WTC11 (cell line): ENCODE results near the gene SAMD1. TPM values are rescaled to one million over a fixed set of nuclear protein-coding genes. Genes with fewer than 3 reads are reported as not detected.

Source experiments
- ATAC-seq: fragments of 200-7000 bp; cut with Tn5 transposase; 2 replicates; pipeline ENCODE4 v1.10.0; 2021; ENCODE audit warnings: mild to moderate bottlenecking, moderate library complexity
- CTCF ChIA-PET: fragments of 300-600 bp; sonication (Branson Sonifier 250); formaldehyde crosslinking; loops from one replicate; lab custom pipeline; 2021; ENCODE audit warnings: antibody characterized with exemption; lab: Charles Lee
- POLR2A ChIA-PET: fragments of 350-600 bp; sonication (Branson Sonifier 250); formaldehyde crosslinking; loops from one replicate; lab custom pipeline; 2021; ENCODE audit warnings: antibody characterized with exemption; lab: Charles Lee
- DNase-seq: peaks from one replicate; pipeline ENCODE4 v3.0.0; 2021; ENCODE audit warnings: low spot score
- H3K27ac Mint-ChIP-seq: 2 replicates; pipeline ENCODE4 v1.8.0; 2021; ENCODE audit warnings: mixed read lengths
- H3K27me3 Mint-ChIP-seq: 2 replicates; pipeline ENCODE4 v1.8.0; 2021; ENCODE audit warnings: low read depth, mild to moderate bottlenecking, moderate library complexity, mixed read lengths
- H3K36me3 Mint-ChIP-seq: 2 replicates; pipeline ENCODE4 v1.8.0; 2021; ENCODE audit warnings: mixed read lengths
- H3K4me1 Mint-ChIP-seq: 2 replicates; pipeline ENCODE4 v1.8.0; 2022; ENCODE audit warnings: mixed read lengths
- H3K4me3 Mint-ChIP-seq: 2 replicates; pipeline ENCODE4 v1.8.0; 2021; ENCODE audit warnings: mild to moderate bottlenecking, moderate library complexity, mixed read lengths
- H3K9me3 Mint-ChIP-seq: 2 replicates; pipeline ENCODE4 v1.8.0; 2021; ENCODE audit warnings: mixed read lengths
- ERG ChIP-seq: fragments of 250-450 bp; sonication (Bioruptor Pico); IDR thresholded peaks from 2 replicates; pipeline ENCODE4 v1.8.0; 2021; ENCODE audit warnings: mild to moderate bottlenecking
- FOXJ3 ChIP-seq: sonication (generic); formaldehyde crosslinking; IDR thresholded peaks from 2 replicates; pipeline ENCODE4 v1.9.0; 2021; ENCODE audit warnings: missing genetic modification reagents, mild to moderate bottlenecking, borderline replicate concordance
- FOXP4 ChIP-seq: sonication (generic); formaldehyde crosslinking; IDR thresholded peaks from 2 replicates; pipeline ENCODE4 v1.8.0; 2022; ENCODE audit warnings: mild to moderate bottlenecking, missing genetic modification reagents
- IRF1 ChIP-seq: sonication (generic); formaldehyde crosslinking; IDR thresholded peaks from 2 replicates; pipeline ENCODE4 v1.8.0; 2023; ENCODE audit warnings: missing genetic modification reagents
- NFYB ChIP-seq: sonication (generic); formaldehyde crosslinking; conservative IDR thresholded peaks from 2 replicates; pipeline ENCODE4 v1.8.0; 2022; ENCODE audit warnings: low read depth, missing genetic modification reagents
- NR2C2 ChIP-seq: sonication (generic); formaldehyde crosslinking; IDR thresholded peaks from 2 replicates; pipeline ENCODE4 v1.8.0; 2022; ENCODE audit warnings: mild to moderate bottlenecking, missing genetic modification reagents
- SP1 ChIP-seq: sonication (generic); formaldehyde crosslinking; conservative IDR thresholded peaks from 2 replicates; pipeline ENCODE4 v1.8.1; 2022; ENCODE audit warnings: missing genetic modification reagents
- ZNF263 ChIP-seq: sonication (generic); formaldehyde crosslinking; IDR thresholded peaks from 2 replicates; pipeline ENCODE4 v1.8.1; 2022; ENCODE audit warnings: low read depth, mild to moderate bottlenecking, moderate library complexity, missing genetic modification reagents
- ZNF423 ChIP-seq: fragments of 250-450 bp; sonication (Bioruptor Pico); IDR thresholded peaks from 2 replicates; pipeline ENCODE4 v2.1.2; 2022; ENCODE audit warnings: mild to moderate bottlenecking, moderate library complexity
- ZSCAN18 ChIP-seq: fragments of 250-450 bp; sonication (Bioruptor Pico); IDR thresholded peaks from 2 replicates; pipeline ENCODE4 v2.1.2; 2022; ENCODE audit warnings: mild to moderate bottlenecking, moderate library complexity
- total RNA-seq: library from RNA; stranded (reverse); gene quantifications from 3 replicates; pipeline ENCODE4 v1.2.3, GENCODE V29; 2021
- TF ChIP-seq, protein P1 (sequence below): fragments of 250-450 bp; sonication (Bioruptor Pico); conservative IDR thresholded peaks from 2 replicates; pipeline ENCODE4 v1.9.0; 2021; ENCODE audit warnings: mild to moderate bottlenecking
- TF ChIP-seq, protein P2 (sequence below): sonication (generic); formaldehyde crosslinking; IDR thresholded peaks from 2 replicates; pipeline ENCODE4 v1.8.1; 2022; ENCODE audit warnings: mild to moderate bottlenecking, moderate library complexity, missing genetic modification reagents
- TF ChIP-seq, protein P3 (sequence below): sonication (generic); formaldehyde crosslinking; IDR thresholded peaks from 2 replicates; pipeline ENCODE4 v1.8.0; 2023; ENCODE audit warnings: mild to moderate bottlenecking, missing genetic modification reagents

SAMD1 gene
- total RNA-seq, 1 experiment from 2014 or later = 116 TPM

- TF ChIP-seq, protein P1, sequence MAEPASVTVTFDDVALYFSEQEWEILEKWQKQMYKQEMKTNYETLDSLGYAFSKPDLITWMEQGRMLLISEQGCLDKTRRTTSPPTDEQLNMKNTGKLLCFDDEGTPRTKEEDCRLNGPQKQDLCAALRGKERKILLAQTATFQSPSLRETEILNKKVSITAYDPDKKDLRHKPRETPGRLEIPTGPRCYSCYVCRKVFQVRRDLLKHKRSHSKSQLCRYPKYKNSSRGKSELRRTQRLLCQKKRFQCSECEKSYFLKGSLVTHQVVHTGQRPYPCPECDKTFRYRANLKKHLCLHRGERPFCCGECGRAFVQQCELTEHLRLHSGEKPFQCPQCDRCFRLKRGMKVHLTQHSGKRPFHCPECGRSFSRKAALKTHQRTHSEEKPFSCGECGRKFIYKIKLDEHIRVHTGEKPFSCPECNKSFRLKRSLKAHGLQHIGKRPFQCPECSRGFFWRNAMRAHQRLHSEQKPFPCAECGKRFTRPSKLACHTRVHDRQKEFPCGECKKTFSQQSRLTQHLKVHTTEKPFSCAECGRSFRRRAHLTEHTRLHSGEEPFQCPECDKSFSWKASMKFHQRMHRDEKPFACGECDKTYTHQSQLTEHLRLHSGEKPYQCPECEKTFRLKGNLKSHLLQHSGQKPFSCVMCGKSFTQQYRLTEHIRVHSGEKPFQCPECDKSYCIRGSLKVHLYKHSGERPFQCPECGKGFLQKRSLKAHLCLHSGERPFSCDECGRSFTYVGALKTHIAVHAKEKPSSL = no peak
- TF ChIP-seq FOXP4 (CRISPR knock-in tag) (no peak), ERG (CRISPR knock-in tag) (no peak), ZSCAN18 (CRISPR knock-in tag) (no peak), IRF1 (CRISPR knock-in tag) (no peak), ZNF263 (CRISPR knock-in tag) (no peak), NFYB (no peak), ZNF423 (CRISPR knock-in tag) (no peak), NR2C2 (no peak), FOXJ3 (no peak), SP1 (CRISPR knock-in tag) (no peak)
- TF ChIP-seq, protein P2, sequence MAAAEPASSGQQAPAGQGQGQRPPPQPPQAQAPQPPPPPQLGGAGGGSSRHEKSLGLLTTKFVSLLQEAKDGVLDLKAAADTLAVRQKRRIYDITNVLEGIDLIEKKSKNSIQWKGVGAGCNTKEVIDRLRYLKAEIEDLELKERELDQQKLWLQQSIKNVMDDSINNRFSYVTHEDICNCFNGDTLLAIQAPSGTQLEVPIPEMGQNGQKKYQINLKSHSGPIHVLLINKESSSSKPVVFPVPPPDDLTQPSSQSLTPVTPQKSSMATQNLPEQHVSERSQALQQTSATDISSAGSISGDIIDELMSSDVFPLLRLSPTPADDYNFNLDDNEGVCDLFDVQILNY (CRISPR knock-in tag) = no peak
- TF ChIP-seq, protein P3, sequence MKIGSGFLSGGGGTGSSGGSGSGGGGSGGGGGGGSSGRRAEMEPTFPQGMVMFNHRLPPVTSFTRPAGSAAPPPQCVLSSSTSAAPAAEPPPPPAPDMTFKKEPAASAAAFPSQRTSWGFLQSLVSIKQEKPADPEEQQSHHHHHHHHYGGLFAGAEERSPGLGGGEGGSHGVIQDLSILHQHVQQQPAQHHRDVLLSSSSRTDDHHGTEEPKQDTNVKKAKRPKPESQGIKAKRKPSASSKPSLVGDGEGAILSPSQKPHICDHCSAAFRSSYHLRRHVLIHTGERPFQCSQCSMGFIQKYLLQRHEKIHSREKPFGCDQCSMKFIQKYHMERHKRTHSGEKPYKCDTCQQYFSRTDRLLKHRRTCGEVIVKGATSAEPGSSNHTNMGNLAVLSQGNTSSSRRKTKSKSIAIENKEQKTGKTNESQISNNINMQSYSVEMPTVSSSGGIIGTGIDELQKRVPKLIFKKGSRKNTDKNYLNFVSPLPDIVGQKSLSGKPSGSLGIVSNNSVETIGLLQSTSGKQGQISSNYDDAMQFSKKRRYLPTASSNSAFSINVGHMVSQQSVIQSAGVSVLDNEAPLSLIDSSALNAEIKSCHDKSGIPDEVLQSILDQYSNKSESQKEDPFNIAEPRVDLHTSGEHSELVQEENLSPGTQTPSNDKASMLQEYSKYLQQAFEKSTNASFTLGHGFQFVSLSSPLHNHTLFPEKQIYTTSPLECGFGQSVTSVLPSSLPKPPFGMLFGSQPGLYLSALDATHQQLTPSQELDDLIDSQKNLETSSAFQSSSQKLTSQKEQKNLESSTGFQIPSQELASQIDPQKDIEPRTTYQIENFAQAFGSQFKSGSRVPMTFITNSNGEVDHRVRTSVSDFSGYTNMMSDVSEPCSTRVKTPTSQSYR = no peak
- TF ChIP-seq, all 79 proteins: peak for 0
- POLR2A ChIA-PET = no interaction called here
- peak overlapping the region; percentile 68; the same call in 1 of the 2 replicates for H3K27ac Mint-ChIP-seq
- ATAC-seq (no peak), DNase-seq (no peak)
- no peaks in the 10 kb centered on the region for H3K9me3 Mint-ChIP-seq
- peaks cover 9% of the 10 kb centered on the region for H3K4me1 Mint-ChIP-seq
- H3K27me3 Mint-ChIP-seq = no peaks in the 10 kb centered on the region; the same call in 1 of the 2 replicates
- CTCF ChIA-PET = interaction anchor here (0.9 to 2.1 kb wide), 4 partner anchors 208 to 340 kb away, joined by 3 to 11 read pairs (median 6); no protein-coding TSS in a partner anchor
- no peak overlapping the region for H3K4me3 Mint-ChIP-seq
- no peaks in the 10 kb centered on the region for H3K36me3 Mint-ChIP-seq
These were observed 49.4 kb upstream of the SAMD1 start for GRCh38 chr19:14139944-14140343.
